Spleen (tissue), 7 donors: ENCODE data around the gene VAC14.

Source experiments
- CTCF ChIP-seq, 11 experiments: fragments of 200-600 bp in 7 of 11; fragments of 450-650 bp in 4 of 11; sonication (generic) in 4 of 11; IDR thresholded peaks in 8 of 11; conservative IDR thresholded peaks in 3 of 11; 1 replicate in 7 of 11; 2 replicates in 4 of 11; pipeline versions ENCODE4 v1.4.0 to v1.8.0; 2016 to 2021; ENCODE audit warnings: antibody characterized with exemption in 11 of 11, inconsistent platforms in 4 of 11, mild to moderate bottlenecking in 1 of 11
- POLR2A ChIP-seq, 3 donors: fragments of 450-650 bp; IDR thresholded peaks; one replicate each; pipeline ENCODE4 v1.5.1; 2017; ENCODE audit warnings: antibody characterized with exemption in 3 of 3, mild to moderate bottlenecking in 1 of 3
- POLR2AphosphoS5 ChIP-seq, 3 donors: sonication (generic); formaldehyde crosslinking; IDR thresholded peaks; one replicate each; pipeline ENCODE4 v1.5.1; 2017; ENCODE audit warnings: antibody characterized with exemption in 3 of 3
- donor health status: DM: no; HTN: no; CAD: no; lungs with moderate emphysema.
- donor health status: DM: no; HTN: no; CAD: no.
- donor health status: DM: no; HTN: no; CAD: no.

GRCh38 chr16:70782237-70782636 lies 18.7 kb downstream of the VAC14 start:
- no peak for TF ChIP-seq POLR2A (IDR thresholded peaks at IDR 0.05)
- TF ChIP-seq CTCF (IDR thresholded peaks at IDR 0.05 in 8 of 11, conservative IDR thresholded peaks at IDR 0.05 in 3 of 11): no peak
- no peak for TF ChIP-seq POLR2AphosphoS5 (IDR thresholded peaks at IDR 0.05)
